H1 (cell line): Measurements from ENCODE around the gene ZNF592. TPM values are rescaled to one million over a fixed set of nuclear protein-coding genes. Genes with fewer than 3 reads are reported as not detected.

ENCODE experiments used
- CTCF ChIA-PET: fragments of 300-600 bp; sonication (Branson Sonifier 250); formaldehyde crosslinking; loops from one replicate; lab custom pipeline; 2021; ENCODE audit not compliant: partially characterized antibody; lab: Charles Lee
- POLR2A ChIA-PET: fragments of 300-600 bp; sonication (Branson Sonifier 250); formaldehyde crosslinking; loops from one replicate; lab custom pipeline; 2021; ENCODE audit warnings: inconsistent platforms; ENCODE audit not compliant: partially characterized antibody; lab: Charles Lee
- DNase-seq, 2 experiments: peaks; one replicate each; pipeline versions ENCODE4 v3.0.0 to v3.0.0-alpha.2; 2010 to 2022; ENCODE audit warnings: low spot score in 2 of 2, low read depth in 1 of 2, mixed read lengths in 1 of 2
- FAIRE-seq: peaks from 2 replicates; lab custom pipeline; 2011; peaks lifted over from hg19 to GRCh38; lab: Jason Lieb, UNC
- H2AFZ ChIP-seq: 2 replicates; pipeline ENCODE4 v1.8.1; 2012; ENCODE audit warnings: low read length, inconsistent platforms
- H2AK5ac ChIP-seq: 2 replicates; pipeline ENCODE4 v1.6.1; 2013; ENCODE audit warnings: low read depth, low read length
- H2BK120ac ChIP-seq: replicated peaks from 2 replicates; pipeline ENCODE3; 2013; ENCODE audit warnings: low read depth, low read length, inconsistent platforms
- H2BK12ac ChIP-seq: 2 replicates; pipeline ENCODE4 v1.6.1; 2013; ENCODE audit warnings: low read depth, low read length
- H2BK15ac ChIP-seq: 2 replicates; pipeline ENCODE4 v1.6.1; 2013; ENCODE audit warnings: low read length
- H2BK20ac ChIP-seq: 2 replicates; pipeline ENCODE4 v1.6.1; 2013; ENCODE audit warnings: low read length
- H2BK5ac ChIP-seq: 2 replicates; pipeline ENCODE4 v1.6.1; 2013; ENCODE audit warnings: low read depth, low read length
- H3K14ac ChIP-seq: 2 replicates; pipeline ENCODE4 v1.6.1; 2013; ENCODE audit warnings: inconsistent platforms; ENCODE audit not compliant: insufficient read length
- H3K18ac ChIP-seq: 2 replicates; pipeline ENCODE4 v1.6.1; 2013; ENCODE audit warnings: low read length; ENCODE audit errors: extremely low read depth
- H3K23ac ChIP-seq: 2 replicates; pipeline ENCODE4 v1.6.1; 2013; ENCODE audit warnings: inconsistent platforms; ENCODE audit not compliant: insufficient read length
- H3K23me2 ChIP-seq: 2 replicates; pipeline ENCODE4 v1.6.1; 2013; ENCODE audit warnings: low read depth, low read length
- H3K27ac ChIP-seq: 2 replicates; pipeline ENCODE4 v1.6.1; 2011; ENCODE audit warnings: low read depth, low read length, inconsistent platforms
- H3K27me3 ChIP-seq, 4 experiments: replicated peaks in 1 of 4; 1 replicate in 1 of 4; 2 replicates in 3 of 4; pipeline versions ENCODE4 v1.6.1 to v1.8.1; 2011 to 2013; ENCODE audit warnings: low read length in 3 of 4, mild to moderate bottlenecking in 3 of 4, inconsistent platforms in 2 of 4, mixed read lengths in 2 of 4, moderate library complexity in 1 of 4; ENCODE audit not compliant: control insufficient read depth in 3 of 4, insufficient read depth in 3 of 4; ENCODE audit errors: extremely low read depth in 1 of 4
- H3K36me3 ChIP-seq, 4 experiments: 2 replicates each; pipeline versions ENCODE4 v1.6.1 to v1.8.1; 2011 to 2013; ENCODE audit warnings: mild to moderate bottlenecking in 4 of 4, low read length in 3 of 4, moderate library complexity in 2 of 4, control low read depth in 1 of 4, inconsistent platforms in 1 of 4; ENCODE audit not compliant: insufficient read depth in 4 of 4, control insufficient read depth in 2 of 4
- H3K4ac ChIP-seq: replicated peaks from 2 replicates; pipeline ENCODE3; 2013; ENCODE audit warnings: low read length, low read depth, mixed read lengths, inconsistent platforms; ENCODE audit not compliant: insufficient read length
- H3K4me1 ChIP-seq, 4 experiments: replicated peaks in 1 of 4; 1 replicate in 1 of 4; 2 replicates in 3 of 4; pipeline versions ENCODE4 v1.6.1 to v1.8.1; 2011 to 2013; ENCODE audit warnings: low read length in 3 of 4, inconsistent platforms in 2 of 4, mixed read lengths in 1 of 4; ENCODE audit not compliant: insufficient read depth in 4 of 4, control insufficient read depth in 3 of 4
- H3K4me2 ChIP-seq, 2 experiments: 2 replicates each; pipeline versions ENCODE4 v1.6.1 to v1.8.1; 2011 to 2013; ENCODE audit warnings: low read depth in 2 of 2, low read length in 2 of 2, control low read depth in 1 of 2, inconsistent platforms in 1 of 2, mild to moderate bottlenecking in 1 of 2; ENCODE audit not compliant: insufficient read depth in 1 of 2
- H3K4me3 ChIP-seq, 4 experiments: fragments of 200-600, 300-600 bp in 1 of 4; sonication (generic), shearing (Covaris generic), sonication (Bioruptor Twin) in 1 of 4; 2 replicates each; pipeline versions ENCODE4 v1.5.1 to v1.8.1; 2011 to 2016; ENCODE audit warnings: low read length in 4 of 4, low read depth in 3 of 4, control low read depth in 2 of 4, inconsistent platforms in 2 of 4, mild to moderate bottlenecking in 2 of 4, mixed read lengths in 1 of 4, moderate library complexity in 1 of 4; ENCODE audit not compliant: insufficient read depth in 2 of 4; ENCODE audit errors: extremely low read depth in 1 of 4
- H3K56ac ChIP-seq: replicated peaks from 2 replicates; pipeline ENCODE3; 2013; ENCODE audit warnings: low read depth, mild to moderate bottlenecking, mixed read lengths, low read length, inconsistent platforms; ENCODE audit not compliant: insufficient read length
- H3K79me1 ChIP-seq: 2 replicates; pipeline ENCODE4 v1.6.1; 2013; ENCODE audit warnings: low read depth, low read length, control low read depth
- H3K79me2 ChIP-seq, 2 experiments: 2 replicates each; pipeline versions ENCODE4 v1.6.1 to v1.8.1; 2012 to 2013; ENCODE audit warnings: low read length in 2 of 2, mild to moderate bottlenecking in 2 of 2, inconsistent platforms in 1 of 2; ENCODE audit not compliant: insufficient read depth in 2 of 2, control insufficient read depth in 1 of 2
- H3K9ac ChIP-seq, 4 experiments: replicated peaks in 1 of 4; 1 replicate in 1 of 4; 2 replicates in 3 of 4; pipeline versions ENCODE4 v1.6.1 to v1.8.1; 2011 to 2013; ENCODE audit warnings: low read depth in 3 of 4, low read length in 3 of 4, control low read depth in 2 of 4, mild to moderate bottlenecking in 2 of 4, moderate library complexity in 2 of 4, inconsistent platforms in 1 of 4; ENCODE audit errors: extremely low read depth in 1 of 4
- H3K9me3 ChIP-seq, 2 experiments: 2 replicates each; pipeline versions ENCODE4 v1.6.1 to v1.8.1; 2012 to 2013; ENCODE audit warnings: mild to moderate bottlenecking in 2 of 2, moderate library complexity in 2 of 2, control low read depth in 1 of 2, inconsistent platforms in 1 of 2, low read depth in 1 of 2, low read length in 1 of 2, mixed read lengths in 1 of 2; ENCODE audit not compliant: insufficient read depth in 2 of 2
- H4K20me1 ChIP-seq, 2 experiments: replicated peaks in 1 of 2; 2 replicates each; pipeline versions ENCODE3 to v1.8.1; 2011 to 2013; ENCODE audit warnings: inconsistent platforms in 2 of 2, low read length in 2 of 2, mild to moderate bottlenecking in 1 of 2; ENCODE audit not compliant: insufficient read depth in 2 of 2, control insufficient read depth in 1 of 2
- H4K5ac ChIP-seq: 2 replicates; pipeline ENCODE4 v1.6.1; 2013; ENCODE audit warnings: low read length, low read depth, mixed read lengths, inconsistent platforms; ENCODE audit not compliant: insufficient read length
- H4K8ac ChIP-seq: 2 replicates; pipeline ENCODE4 v1.8.0; 2013; ENCODE audit warnings: mild to moderate bottlenecking, moderate library complexity, low read length, inconsistent platforms; ENCODE audit not compliant: insufficient read depth; ENCODE audit errors: extremely low read depth
- H4K91ac ChIP-seq: replicated peaks from 2 replicates; pipeline ENCODE3; 2013; ENCODE audit warnings: low read length, mixed read lengths, inconsistent platforms; ENCODE audit not compliant: insufficient read length
- BACH1 ChIP-seq: IDR thresholded peaks from 2 replicates; pipeline ENCODE4 v1.6.1; 2012; ENCODE audit warnings: low read length, improper control_type of control experiment
- MAFK ChIP-seq: IDR thresholded peaks from 2 replicates; pipeline ENCODE4 v1.6.1; 2012; ENCODE audit warnings: low read depth, mild to moderate bottlenecking, improper control_type of control experiment, low read length
- NRF1 ChIP-seq: IDR thresholded peaks from 2 replicates; pipeline ENCODE4 v1.6.1; 2011; ENCODE audit warnings: mild to moderate bottlenecking, low read depth, low read length, improper control_type of control experiment
- RFX5 ChIP-seq: IDR thresholded peaks from 2 replicates; pipeline ENCODE4 v1.6.1; 2011; ENCODE audit warnings: low read depth, low read length, improper control_type of control experiment, borderline replicate concordance
- RNF2 ChIP-seq: fragments of 200-900, 300-1000 bp; sonication (generic); IDR thresholded peaks from 2 replicates; pipeline ENCODE4 v1.7.1; 2016; ENCODE audit warnings: borderline replicate concordance, low read depth, mild to moderate bottlenecking, antibody characterized with exemption, low read length; ENCODE audit not compliant: poor library complexity, severe bottlenecking; ENCODE audit errors: missing control alignments
- SIN3A ChIP-seq, 2 experiments: IDR thresholded peaks in 1 of 2; conservative IDR thresholded peaks in 1 of 2; 2 replicates each; pipeline ENCODE4 v1.6.1; 2011 to 2012; ENCODE audit warnings: low read length in 2 of 2, improper control_type of control experiment in 1 of 2, low read depth in 1 of 2, mild to moderate bottlenecking in 1 of 2
- SUZ12 ChIP-seq: fragments of 200-600 bp; sonication (generic); IDR thresholded peaks from 2 replicates; pipeline ENCODE4 v1.6.1; 2012; ENCODE audit warnings: mild to moderate bottlenecking, inconsistent platforms, low read length, moderate library complexity, mixed read lengths
- TBP ChIP-seq: IDR thresholded peaks from 2 replicates; pipeline ENCODE4 v1.6.1; 2011; ENCODE audit warnings: low read depth, low read length, improper control_type of control experiment
- TEAD4 ChIP-seq: IDR thresholded peaks from 2 replicates; pipeline ENCODE4 v1.6.1; 2012; ENCODE audit warnings: low read depth, low read length, inconsistent platforms, mixed read lengths
- WGBS, 2 experiments: shearing (Covaris generic) in 1 of 2; methylation state at CpG; one replicate each; pipeline versions ENCODE4 v1.1.6 to v1.1.7; 2013 to 2015; ENCODE audit warnings: low lambda C conversion rate in 2 of 2, mixed read lengths in 2 of 2, inconsistent platforms in 1 of 2, low coverage in 1 of 2, missing lambda C conversion rate in 1 of 2; ENCODE audit not compliant: insufficient replicate concordance in 2 of 2, insufficient coverage in 1 of 2, insufficient read length in 1 of 2; ENCODE audit errors: extremely low coverage in 1 of 2, missing lambda C conversion rate in 1 of 2; 5-methylcytosine and 5-hydroxymethylcytosine counted together
- polyA plus RNA-seq, 7 experiments: library from polyadenylated mRNA; depleted of rRNA in 3 of 7; stranded (reverse) in 5 of 7; unstranded in 2 of 7; fragments of >200 nt in 5 of 7; fragments of 200-250 nt in 2 of 7; gene quantifications; 1 replicate in 5 of 7; 2 replicates in 1 of 7; 4 replicates in 1 of 7; pipeline versions ENCODE4 v1.2.1 to v1.2.3, GENCODE V29; 2011 to 2013; ENCODE audit warnings: missing spikeins in 2 of 7, mixed read lengths in 2 of 7
- total RNA-seq: library from RNA; stranded (reverse); fragmentation: NEBNext Ultra II Directional; extraction: Animal tissue kit (Norgen Biotek cat#: 25700); gene quantifications from 2 replicates; pipeline ENCODE4 v1.2.1, GENCODE V29; 2021
- TF ChIP-seq, protein P1 (sequence below): IDR thresholded peaks from 2 replicates; pipeline ENCODE4 v1.6.1; 2012; ENCODE audit warnings: low read length, inconsistent platforms
- TF ChIP-seq, protein P2 (sequence below): IDR thresholded peaks from 2 replicates; pipeline ENCODE4 v1.6.1; 2012; ENCODE audit warnings: inconsistent platforms

Gene ZNF592
- total and polyA plus RNA-seq, 2 of the 8 experiments (the other 6 are each of a cell fraction or from before 2014, with no cell fraction given) = 14.2 to 33.0 TPM

DNA sequence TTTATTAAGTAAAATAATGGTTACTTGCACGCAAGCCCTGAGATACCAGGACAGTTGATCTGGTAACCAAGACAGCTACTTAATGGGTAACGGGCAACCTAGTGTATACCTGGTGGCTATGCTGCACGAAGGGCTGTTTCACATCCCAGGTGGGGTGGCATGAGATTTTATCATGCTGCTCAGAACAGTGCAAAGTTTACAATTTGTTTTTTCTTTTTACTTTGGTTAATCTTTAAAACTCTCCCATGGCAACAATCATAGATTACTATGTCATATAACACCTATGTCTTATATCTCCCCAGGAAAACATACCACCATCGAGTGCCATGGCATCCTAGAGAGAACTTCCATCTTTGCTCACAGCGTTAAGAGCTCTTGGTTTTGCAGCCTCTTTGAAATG lies 103.8 kb downstream of the ZNF592 start:
- Histone ChIP-seq H3K27me3 (no peaks in the 10 kb centered on the region), H2AK5ac (no peak overlapping the region), H3K4me3 (no peak overlapping the region), H3K4me1 (no peaks in the 10 kb centered on the region), H3K18ac (no peak overlapping the region), H2AFZ (no peak overlapping the region), H3K14ac (no peak overlapping the region), H4K91ac (no peak overlapping the region), H3K9ac (no peak overlapping the region), H3K56ac (no peak overlapping the region), H3K23me2 (no peaks in the 10 kb centered on the region), H2BK12ac (no peak overlapping the region), H2BK20ac (no peak overlapping the region), H2BK15ac (no peak overlapping the region), H3K4me2 (no peak overlapping the region), H4K8ac (no peak overlapping the region), H3K4ac (no peak overlapping the region), H3K79me1 (no peaks in the 10 kb centered on the region), H4K5ac (no peak overlapping the region), H3K23ac (no peak overlapping the region), H3K9me3 (peaks cover 0 to 1% of the 10 kb centered on the region in 2 experiments; a peak in 1 of 4 replicates), H4K20me1 (no peaks in the 10 kb centered on the region), H2BK120ac (no peak overlapping the region), H3K27ac (no peak overlapping the region), H3K36me3 (peaks cover 0 to 3% (median 0%) of the 10 kb centered on the region in 4 experiments; a peak in 1 of 8 replicates), H2BK5ac (no peak overlapping the region), H3K79me2 (no peaks in the 10 kb centered on the region)
- POLR2A ChIA-PET = interaction anchor here (1.5 kb wide), 1 partner anchor 10 kb away, joined by 5 read pairs; no protein-coding TSS in a partner anchor
- CTCF ChIA-PET = interaction anchor here (1.3 to 2.6 kb wide), 2 partner anchors 12 to 76 kb away, joined by 3 to 7 read pairs; no protein-coding TSS in a partner anchor
- TF ChIP-seq TBP (no peak), TEAD4 (no peak), RFX5 (no peak), RNF2 (no peak), SIN3A (conservative IDR thresholded peaks at IDR 0.05 in 1 of 2, IDR thresholded peaks at IDR 0.05 in 1 of 2; ENCODE audit: low read depth in 1 of 2, low read length in 2 of 2) (no peak), NRF1 (no peak), BACH1 (no peak), SUZ12 (no peak), MAFK (no peak)
- TF ChIP-seq, protein P1, sequence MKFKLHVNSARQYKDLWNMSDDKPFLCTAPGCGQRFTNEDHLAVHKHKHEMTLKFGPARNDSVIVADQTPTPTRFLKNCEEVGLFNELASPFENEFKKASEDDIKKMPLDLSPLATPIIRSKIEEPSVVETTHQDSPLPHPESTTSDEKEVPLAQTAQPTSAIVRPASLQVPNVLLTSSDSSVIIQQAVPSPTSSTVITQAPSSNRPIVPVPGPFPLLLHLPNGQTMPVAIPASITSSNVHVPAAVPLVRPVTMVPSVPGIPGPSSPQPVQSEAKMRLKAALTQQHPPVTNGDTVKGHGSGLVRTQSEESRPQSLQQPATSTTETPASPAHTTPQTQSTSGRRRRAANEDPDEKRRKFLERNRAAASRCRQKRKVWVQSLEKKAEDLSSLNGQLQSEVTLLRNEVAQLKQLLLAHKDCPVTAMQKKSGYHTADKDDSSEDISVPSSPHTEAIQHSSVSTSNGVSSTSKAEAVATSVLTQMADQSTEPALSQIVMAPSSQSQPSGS = no peak
- TF ChIP-seq, protein P2, sequence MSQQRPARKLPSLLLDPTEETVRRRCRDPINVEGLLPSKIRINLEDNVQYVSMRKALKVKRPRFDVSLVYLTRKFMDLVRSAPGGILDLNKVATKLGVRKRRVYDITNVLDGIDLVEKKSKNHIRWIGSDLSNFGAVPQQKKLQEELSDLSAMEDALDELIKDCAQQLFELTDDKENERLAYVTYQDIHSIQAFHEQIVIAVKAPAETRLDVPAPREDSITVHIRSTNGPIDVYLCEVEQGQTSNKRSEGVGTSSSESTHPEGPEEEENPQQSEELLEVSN = no peak
- 85% methylated on average over 5 of the region's 5 CpGs; no CpG with 5 or more reads in 1 of the 2 experiments for WGBS, 2 experiments
- DNase-seq (no peak), FAIRE-seq (no peak)
